ENCODE data around the gene PDPK1.
"Not testable (repeated sequence)": the region's sequence is repeated elsewhere in the genome, so short reads cannot be mapped to it uniquely, and the experiment has no call there.

DNA sequence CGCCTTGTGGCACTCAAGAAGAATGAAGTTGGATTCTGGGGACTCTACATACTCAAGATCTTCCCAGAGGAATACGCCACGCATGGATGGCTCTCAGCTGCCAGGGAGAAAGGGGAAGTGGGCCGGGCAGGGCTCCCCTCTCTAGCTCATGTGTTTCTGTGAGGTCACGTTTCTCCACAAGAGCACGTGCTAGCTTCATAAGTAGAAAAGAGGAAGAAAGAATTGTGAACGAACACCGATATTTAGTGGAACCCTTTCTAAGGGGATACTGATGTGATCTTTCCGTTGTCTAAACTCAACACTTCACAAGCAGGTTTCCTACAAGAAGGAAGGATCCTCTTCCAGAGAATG is 101.9 kb downstream of the PDPK1 start:
- TF ChIP-seq POLR2A (IDR thresholded peaks at IDR 0.05), result not testable (repeated sequence)
- TF ChIP-seq, protein P1, sequence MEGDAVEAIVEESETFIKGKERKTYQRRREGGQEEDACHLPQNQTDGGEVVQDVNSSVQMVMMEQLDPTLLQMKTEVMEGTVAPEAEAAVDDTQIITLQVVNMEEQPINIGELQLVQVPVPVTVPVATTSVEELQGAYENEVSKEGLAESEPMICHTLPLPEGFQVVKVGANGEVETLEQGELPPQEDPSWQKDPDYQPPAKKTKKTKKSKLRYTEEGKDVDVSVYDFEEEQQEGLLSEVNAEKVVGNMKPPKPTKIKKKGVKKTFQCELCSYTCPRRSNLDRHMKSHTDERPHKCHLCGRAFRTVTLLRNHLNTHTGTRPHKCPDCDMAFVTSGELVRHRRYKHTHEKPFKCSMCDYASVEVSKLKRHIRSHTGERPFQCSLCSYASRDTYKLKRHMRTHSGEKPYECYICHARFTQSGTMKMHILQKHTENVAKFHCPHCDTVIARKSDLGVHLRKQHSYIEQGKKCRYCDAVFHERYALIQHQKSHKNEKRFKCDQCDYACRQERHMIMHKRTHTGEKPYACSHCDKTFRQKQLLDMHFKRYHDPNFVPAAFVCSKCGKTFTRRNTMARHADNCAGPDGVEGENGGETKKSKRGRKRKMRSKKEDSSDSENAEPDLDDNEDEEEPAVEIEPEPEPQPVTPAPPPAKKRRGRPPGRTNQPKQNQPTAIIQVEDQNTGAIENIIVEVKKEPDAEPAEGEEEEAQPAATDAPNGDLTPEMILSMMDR (IDR thresholded peaks at IDR 0.05 in 4 of 5, conservative IDR thresholded peaks at IDR 0.05 in 1 of 5), result not testable (repeated sequence)

Data from gastrocnemius medialis (tissue), 4 donors.